ENCODE data around the gene CFAP77. TPM values are rescaled to one million over a fixed set of nuclear protein-coding genes. Genes with fewer than 3 reads are reported as not detected.

Gene CFAP77
- polyA plus RNA-seq, 1 donor from 2014 or later, result not detected

DNA sequence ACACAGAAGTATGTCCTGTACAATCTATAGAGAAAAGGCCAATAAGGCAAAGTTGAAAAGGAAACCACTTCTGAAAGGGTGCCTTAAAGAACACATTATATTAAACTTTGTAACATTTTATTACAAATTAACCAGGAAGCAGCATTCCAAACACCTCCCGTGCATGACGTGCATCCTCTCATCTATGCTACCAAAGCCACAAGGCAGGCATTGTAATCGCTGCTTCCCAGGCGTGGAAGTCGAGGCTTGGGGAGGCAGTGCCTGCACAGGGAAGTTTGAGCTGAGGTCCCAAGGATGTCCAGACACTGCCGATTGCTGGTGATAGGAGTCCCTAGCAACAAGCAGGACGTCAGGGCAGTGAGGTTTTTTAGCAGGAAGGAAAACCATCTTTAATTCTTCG is 128.1 kb downstream of the CFAP77 start:
- H3K9me3 ChIP-seq (ENCODE audit: low read length), result peaks cover 2% of the 10 kb centered on the region
- no peak overlapping the region for H3K4me2 ChIP-seq (ENCODE audit: low read length)
- no peak overlapping the region for H3K9ac ChIP-seq (ENCODE audit: low read length)
- H3K79me2 ChIP-seq (replicated peaks; ENCODE audit: insufficient read depth, low read length), result no peaks in the 10 kb centered on the region
- no peaks in the 10 kb centered on the region for H3K27me3 ChIP-seq (ENCODE audit: insufficient read depth, low read depth, low read length)
- no peaks in the 10 kb centered on the region for H3F3A ChIP-seq (ENCODE audit: insufficient read depth, low read length, poor library complexity, severe bottlenecking)
- no peak for TF ChIP-seq SMC3 (conservative IDR thresholded peaks at IDR 0.05; ENCODE audit: poor library complexity)
- no peaks in the 10 kb centered on the region for H3K9me2 ChIP-seq (ENCODE audit: insufficient read depth, low read length)
- H3K36me3 ChIP-seq (ENCODE audit: insufficient read depth, low read length), result no peaks in the 10 kb centered on the region
- H2AFZ ChIP-seq (ENCODE audit: low read depth, low read length), result no peak overlapping the region
- no peak overlapping the region for H3K4me3 ChIP-seq (ENCODE audit: low read length)
- H4K20me1 ChIP-seq (ENCODE audit: insufficient read depth), result no peaks in the 10 kb centered on the region
- no peak overlapping the region for H3K27ac ChIP-seq (ENCODE audit: low read length)

DNA sequence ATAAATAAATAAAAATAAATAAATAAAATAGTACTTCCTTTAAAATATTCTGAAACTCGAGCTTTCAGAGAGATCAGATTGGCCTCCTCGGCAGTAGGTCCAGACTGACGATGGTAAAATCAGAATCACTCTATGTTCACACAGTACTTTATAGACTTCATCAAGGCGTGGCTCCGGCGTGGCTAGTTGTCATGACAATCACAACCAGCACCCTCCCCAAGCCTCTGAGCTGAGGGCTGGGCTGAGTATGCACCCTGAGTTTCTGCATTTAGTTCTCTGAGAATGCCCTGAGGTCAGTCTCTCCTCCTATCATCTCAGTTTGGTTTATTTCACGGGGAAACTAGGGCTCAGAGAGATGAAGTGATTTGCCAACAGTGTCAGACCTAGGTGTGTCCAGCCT is 129.1 kb downstream of the CFAP77 start:
- H3K27ac ChIP-seq (ENCODE audit: low read length), result no peak overlapping the region
- no peaks in the 10 kb centered on the region for H4K20me1 ChIP-seq (ENCODE audit: insufficient read depth)
- no peak for TF ChIP-seq TAF1 (IDR thresholded peaks at IDR 0.05; ENCODE audit: low read depth)
- no peak for TF ChIP-seq MXI1 (conservative IDR thresholded peaks at IDR 0.05; ENCODE audit: poor library complexity, severe bottlenecking)
- TF ChIP-seq REST (IDR thresholded peaks at IDR 0.05; ENCODE audit: borderline replicate concordance), result no peak
- no peak for TF ChIP-seq RAD21 (conservative IDR thresholded peaks at IDR 0.05)
- no peak for TF ChIP-seq EP300 (conservative IDR thresholded peaks at IDR 0.05; ENCODE audit: poor library complexity, severe bottlenecking)
- no peak for TF ChIP-seq SMC3 (conservative IDR thresholded peaks at IDR 0.05; ENCODE audit: poor library complexity)
- TF ChIP-seq POLR2AphosphoS5 (IDR thresholded peaks at IDR 0.05), result no peak
- no peak for TF ChIP-seq CTCF (IDR thresholded peaks at IDR 0.05; ENCODE audit: poor library complexity, severe bottlenecking)
- no peak for TF ChIP-seq EZH2 (IDR thresholded peaks at IDR 0.05; ENCODE audit: borderline replicate concordance, insufficient read depth, low read length, poor library complexity, severe bottlenecking)
- H3F3A ChIP-seq (ENCODE audit: insufficient read depth, low read length, poor library complexity, severe bottlenecking), result no peaks in the 10 kb centered on the region
- H3K36me3 ChIP-seq (ENCODE audit: insufficient read depth, low read length), result no peaks in the 10 kb centered on the region
- H3K9me3 ChIP-seq (ENCODE audit: low read length), result no peaks in the 10 kb centered on the region
- no peak overlapping the region for H2AFZ ChIP-seq (ENCODE audit: low read depth, low read length)
- H3K79me2 ChIP-seq (replicated peaks; ENCODE audit: insufficient read depth, low read length), result no peaks in the 10 kb centered on the region
- no peaks in the 10 kb centered on the region for H3K27me3 ChIP-seq (ENCODE audit: insufficient read depth, low read depth, low read length)
- no peaks in the 10 kb centered on the region for H3K9me2 ChIP-seq (ENCODE audit: insufficient read depth, low read length)
- no peak overlapping the region for H3K4me2 ChIP-seq (ENCODE audit: low read length)
- no peak overlapping the region for H3K4me3 ChIP-seq (ENCODE audit: low read length)
- no peak overlapping the region for H3K9ac ChIP-seq (ENCODE audit: low read length)

DNA sequence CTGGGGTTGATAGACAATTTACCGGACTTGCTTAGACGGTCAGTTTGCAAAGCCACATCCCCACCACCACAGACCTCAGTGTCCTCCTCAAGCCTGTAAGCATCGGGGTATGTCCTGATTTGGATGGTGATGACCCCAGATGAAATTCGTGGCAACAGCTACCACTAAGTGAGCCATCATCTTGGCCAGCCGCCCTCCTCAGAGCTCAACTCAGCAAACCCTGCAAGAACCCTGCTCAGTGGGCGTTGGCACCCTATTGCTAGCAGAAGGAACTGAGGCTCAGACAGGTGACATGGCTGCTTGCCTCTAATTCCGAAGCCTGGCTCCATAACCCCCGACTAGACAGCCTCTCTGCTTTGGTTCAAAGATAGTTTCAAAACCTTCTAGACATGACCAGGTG is 131.0 kb downstream of the CFAP77 start:
- no peak overlapping the region for H3K9ac ChIP-seq (ENCODE audit: low read length)
- no peaks in the 10 kb centered on the region for H3K36me3 ChIP-seq (ENCODE audit: insufficient read depth, low read length)
- H3K27ac ChIP-seq (ENCODE audit: low read length), result no peak overlapping the region
- H3K9me3 ChIP-seq (ENCODE audit: low read length), result no peaks in the 10 kb centered on the region
- no peaks in the 10 kb centered on the region for H3K27me3 ChIP-seq (ENCODE audit: insufficient read depth, low read depth, low read length)
- no peaks in the 10 kb centered on the region for H3F3A ChIP-seq (ENCODE audit: insufficient read depth, low read length, poor library complexity, severe bottlenecking)
- no peaks in the 10 kb centered on the region for H4K20me1 ChIP-seq (ENCODE audit: insufficient read depth)
- H2AFZ ChIP-seq (ENCODE audit: low read depth, low read length), result no peak overlapping the region
- no peak overlapping the region for H3K4me3 ChIP-seq (ENCODE audit: low read length)
- no peaks in the 10 kb centered on the region for H3K9me2 ChIP-seq (ENCODE audit: insufficient read depth, low read length)
- H3K79me2 ChIP-seq (replicated peaks; ENCODE audit: insufficient read depth, low read length), result no peaks in the 10 kb centered on the region
- no peak overlapping the region for H3K4me2 ChIP-seq (ENCODE audit: low read length)
- TF ChIP-seq EP300 (conservative IDR thresholded peaks at IDR 0.05; ENCODE audit: poor library complexity, severe bottlenecking) (no peak), RAD21 (conservative IDR thresholded peaks at IDR 0.05) (no peak), TAF1 (IDR thresholded peaks at IDR 0.05; ENCODE audit: low read depth) (no peak), POLR2AphosphoS5 (IDR thresholded peaks at IDR 0.05) (no peak), SMC3 (conservative IDR thresholded peaks at IDR 0.05; ENCODE audit: poor library complexity) (no peak), REST (IDR thresholded peaks at IDR 0.05; ENCODE audit: borderline replicate concordance) (no peak), EZH2 (IDR thresholded peaks at IDR 0.05; ENCODE audit: borderline replicate concordance, insufficient read depth, low read length, poor library complexity, severe bottlenecking) (no peak), CTCF (IDR thresholded peaks at IDR 0.05; ENCODE audit: poor library complexity, severe bottlenecking) (no peak), MXI1 (conservative IDR thresholded peaks at IDR 0.05; ENCODE audit: poor library complexity, severe bottlenecking) (no peak)
